Measurements from ENCODE around the gene ZNF292. TPM values are rescaled to one million over a fixed set of nuclear protein-coding genes. Genes with fewer than 3 reads are reported as not detected.

The ZNF292 gene
- total RNA-seq, 4 donors from 2014 or later = 18.5 to 61.8 (median 42.4) TPM

DNA sequence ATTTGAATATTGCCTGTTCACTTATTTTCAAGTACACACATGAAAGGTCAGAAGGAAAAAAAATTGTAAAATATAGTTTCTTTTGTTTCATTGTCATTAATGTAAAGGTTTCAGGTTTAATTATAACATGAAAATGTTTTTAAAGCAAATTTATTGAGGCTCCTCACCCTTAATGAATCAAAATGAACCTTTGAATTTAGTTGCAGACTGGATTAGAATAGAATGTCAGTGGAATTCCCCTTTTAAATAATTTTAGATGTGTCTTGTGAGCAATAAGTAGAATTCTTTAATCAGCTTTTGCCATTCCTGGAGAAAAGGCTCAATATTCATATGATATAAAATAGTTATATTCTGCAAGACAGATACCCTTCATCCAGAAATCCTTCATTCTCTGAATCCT lies 96.4 kb downstream of the ZNF292 start:
- intact Hi-C loops (cut with DNase I; ENCODE audit: low total_unique reads) = no loop called here
- Histone ChIP-seq H3K27me3 (no peaks in the 10 kb centered on the region), H3K27ac (no peak overlapping the region), H3K4me3 (no peak overlapping the region), H3K9me3 (no peaks in the 10 kb centered on the region), H3K36me3 (peaks cover 0 to 52% (median 21%) of the 10 kb centered on the region in 4 donors), H3K4me1 (no peaks in the 10 kb centered on the region)
- DNase-seq = no peak
- TF ChIP-seq POLR2A (IDR thresholded peaks at IDR 0.05) = no peak
- TF ChIP-seq, protein P1, sequence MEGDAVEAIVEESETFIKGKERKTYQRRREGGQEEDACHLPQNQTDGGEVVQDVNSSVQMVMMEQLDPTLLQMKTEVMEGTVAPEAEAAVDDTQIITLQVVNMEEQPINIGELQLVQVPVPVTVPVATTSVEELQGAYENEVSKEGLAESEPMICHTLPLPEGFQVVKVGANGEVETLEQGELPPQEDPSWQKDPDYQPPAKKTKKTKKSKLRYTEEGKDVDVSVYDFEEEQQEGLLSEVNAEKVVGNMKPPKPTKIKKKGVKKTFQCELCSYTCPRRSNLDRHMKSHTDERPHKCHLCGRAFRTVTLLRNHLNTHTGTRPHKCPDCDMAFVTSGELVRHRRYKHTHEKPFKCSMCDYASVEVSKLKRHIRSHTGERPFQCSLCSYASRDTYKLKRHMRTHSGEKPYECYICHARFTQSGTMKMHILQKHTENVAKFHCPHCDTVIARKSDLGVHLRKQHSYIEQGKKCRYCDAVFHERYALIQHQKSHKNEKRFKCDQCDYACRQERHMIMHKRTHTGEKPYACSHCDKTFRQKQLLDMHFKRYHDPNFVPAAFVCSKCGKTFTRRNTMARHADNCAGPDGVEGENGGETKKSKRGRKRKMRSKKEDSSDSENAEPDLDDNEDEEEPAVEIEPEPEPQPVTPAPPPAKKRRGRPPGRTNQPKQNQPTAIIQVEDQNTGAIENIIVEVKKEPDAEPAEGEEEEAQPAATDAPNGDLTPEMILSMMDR (IDR thresholded peaks at IDR 0.05) = no peak
- TF ChIP-seq EP300 (IDR thresholded peaks at IDR 0.05; ENCODE audit: low read depth) = no peak
- TF ChIP-seq POLR2AphosphoS5 (IDR thresholded peaks at IDR 0.05) = no peak
- in situ Hi-C loops (cut with MboI; ENCODE audit: low pct_ligation_motif_present in 1 of 4, low pct_unique_long_range_greater_than_20kb in 1 of 4, low sequenced_read_pairs in 3 of 4) = no loop called here

DNA sequence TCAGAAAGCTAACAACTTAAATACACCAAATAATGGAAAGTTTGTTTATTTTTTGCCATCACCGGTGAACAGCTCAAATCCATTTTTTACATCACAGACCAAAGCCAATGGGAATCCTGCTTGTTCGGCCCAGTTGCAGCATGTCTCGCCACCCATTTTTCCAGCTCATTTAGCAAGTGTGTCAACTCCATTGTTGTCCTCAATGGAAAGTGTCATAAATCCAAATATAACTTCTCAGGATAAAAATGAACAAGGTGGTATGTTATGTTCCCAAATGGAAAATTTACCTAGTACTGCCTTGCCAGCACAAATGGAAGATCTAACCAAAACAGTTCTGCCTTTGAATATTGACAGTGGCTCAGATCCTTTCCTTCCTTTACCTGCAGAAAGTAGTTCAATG lies 101.7 kb downstream of the ZNF292 start:
- 87 to 99% methylated on average over 3 of the region's 3 CpGs for WGBS, 2 donors (ENCODE audit: low coverage in 1 of 2)
- Histone ChIP-seq H3K27me3 (no peaks in the 10 kb centered on the region), H3K9me3 (no peaks in the 10 kb centered on the region), H3K4me1 (no peaks in the 10 kb centered on the region), H3K36me3 (peaks cover 0 to 48% (median 14%) of the 10 kb centered on the region in 4 donors), H3K4me3 (no peak overlapping the region), H3K27ac (no peak overlapping the region)
- no peak for DNase-seq
- TF ChIP-seq EP300 (IDR thresholded peaks at IDR 0.05; ENCODE audit: low read depth) = no peak
- TF ChIP-seq, protein P1 (IDR thresholded peaks at IDR 0.05) = no peak
- TF ChIP-seq POLR2A (IDR thresholded peaks at IDR 0.05) = no peak
- TF ChIP-seq POLR2AphosphoS5 (IDR thresholded peaks at IDR 0.05) = no peak
- in situ Hi-C loops (cut with MboI; ENCODE audit: low pct_ligation_motif_present in 1 of 4, low pct_unique_long_range_greater_than_20kb in 1 of 4, low sequenced_read_pairs in 3 of 4) (no loop called here), intact Hi-C loops (cut with DNase I; ENCODE audit: low total_unique reads) (no loop called here)

DNA sequence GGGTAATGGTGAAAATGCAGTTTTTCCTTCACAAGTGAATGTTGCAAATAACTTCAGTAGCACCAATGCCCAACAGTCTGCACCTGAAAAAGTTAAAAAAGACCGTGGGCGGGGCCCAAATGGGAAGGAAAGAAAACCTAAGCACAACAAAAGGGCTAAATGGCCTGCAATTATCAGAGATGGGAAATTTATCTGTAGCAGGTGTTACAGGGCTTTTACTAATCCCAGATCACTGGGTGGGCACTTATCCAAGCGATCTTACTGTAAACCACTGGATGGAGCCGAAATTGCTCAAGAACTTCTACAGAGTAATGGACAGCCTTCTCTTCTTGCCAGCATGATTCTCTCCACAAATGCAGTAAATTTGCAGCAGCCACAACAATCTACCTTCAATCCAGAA lies 102.2 kb downstream of the ZNF292 start:
- no peak for DNase-seq
- no peak overlapping the region for H3K4me3 ChIP-seq
- in situ Hi-C loops (cut with MboI; ENCODE audit: low pct_ligation_motif_present in 1 of 4, low pct_unique_long_range_greater_than_20kb in 1 of 4, low sequenced_read_pairs in 3 of 4) = no loop called here

DNA sequence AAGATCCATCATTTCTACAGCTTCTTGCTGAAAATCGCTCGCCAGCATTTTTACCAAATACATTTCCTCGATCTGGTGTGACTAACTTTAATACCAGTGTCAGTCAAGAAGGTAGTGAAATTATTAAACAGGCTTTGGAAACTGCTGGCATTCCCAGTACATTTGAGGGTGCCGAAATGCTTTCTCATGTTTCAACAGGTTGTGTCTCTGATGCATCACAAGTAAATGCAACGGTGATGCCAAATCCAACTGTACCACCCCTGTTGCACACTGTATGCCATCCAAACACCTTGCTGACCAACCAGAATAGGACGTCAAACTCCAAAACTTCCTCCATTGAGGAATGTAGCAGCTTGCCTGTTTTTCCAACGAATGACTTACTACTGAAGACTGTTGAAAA lies 102.6 kb downstream of the ZNF292 start:
- in situ Hi-C loops (cut with MboI; ENCODE audit: low pct_ligation_motif_present in 1 of 4, low pct_unique_long_range_greater_than_20kb in 1 of 4, low sequenced_read_pairs in 3 of 4) (no loop called here), intact Hi-C loops (cut with DNase I; ENCODE audit: low total_unique reads) (no loop called here)
- Histone ChIP-seq H3K27ac (no peak overlapping the region), H3K36me3 (peaks cover 0 to 48% (median 14%) of the 10 kb centered on the region in 4 donors), H3K4me3 (no peak overlapping the region), H3K4me1 (no peaks in the 10 kb centered on the region), H3K9me3 (no peaks in the 10 kb centered on the region), H3K27me3 (no peaks in the 10 kb centered on the region)
- DNase-seq = no peak
- WGBS, 2 donors (ENCODE audit: low coverage in 1 of 2) = 97 to 98% methylated on average over 3 to 7 of the region's 7 CpGs
- TF ChIP-seq EP300 (IDR thresholded peaks at IDR 0.05; ENCODE audit: low read depth) (no peak), POLR2AphosphoS5 (IDR thresholded peaks at IDR 0.05) (no peak), POLR2A (IDR thresholded peaks at IDR 0.05) (no peak)
- TF ChIP-seq, protein P1 (IDR thresholded peaks at IDR 0.05) = no peak

More for the DNA sequence above, 102.2 kb downstream of the ZNF292 start:
- no peaks in the 10 kb centered on the region for H3K27me3 ChIP-seq
- no peaks in the 10 kb centered on the region for H3K4me1 ChIP-seq
- H3K36me3 ChIP-seq = peaks cover 0 to 48% (median 14%) of the 10 kb centered on the region in 4 donors
- H3K27ac ChIP-seq = no peak overlapping the region
- no peaks in the 10 kb centered on the region for H3K9me3 ChIP-seq
- TF ChIP-seq POLR2AphosphoS5 (IDR thresholded peaks at IDR 0.05) (no peak), POLR2A (IDR thresholded peaks at IDR 0.05) (no peak), EP300 (IDR thresholded peaks at IDR 0.05; ENCODE audit: low read depth) (no peak)
- TF ChIP-seq, protein P1 (IDR thresholded peaks at IDR 0.05) = no peak
- 95 to 96% methylated on average over 4 of the region's 4 CpGs for WGBS, 2 donors (ENCODE audit: low coverage in 1 of 2)
- intact Hi-C loops (cut with DNase I; ENCODE audit: low total_unique reads) = no loop called here
